Activated CD4-positive, alpha-beta T cell treated with anti-CD3 and anti-CD28 coated beads for 1 hour (primary cell): ENCODE measurements around the gene CLDN10.
"Not testable (repeated sequence)": the region's sequence is repeated elsewhere in the genome, so short reads cannot be mapped to it uniquely, and the experiment has no call there.

Source experiments
- DNase-seq: peaks from one replicate; pipeline ENCODE4 v3.0.0-alpha.2; 2020

CLDN10 gene, protein sequence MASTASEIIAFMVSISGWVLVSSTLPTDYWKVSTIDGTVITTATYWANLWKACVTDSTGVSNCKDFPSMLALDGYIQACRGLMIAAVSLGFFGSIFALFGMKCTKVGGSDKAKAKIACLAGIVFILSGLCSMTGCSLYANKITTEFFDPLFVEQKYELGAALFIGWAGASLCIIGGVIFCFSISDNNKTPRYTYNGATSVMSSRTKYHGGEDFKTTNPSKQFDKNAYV

DNA sequence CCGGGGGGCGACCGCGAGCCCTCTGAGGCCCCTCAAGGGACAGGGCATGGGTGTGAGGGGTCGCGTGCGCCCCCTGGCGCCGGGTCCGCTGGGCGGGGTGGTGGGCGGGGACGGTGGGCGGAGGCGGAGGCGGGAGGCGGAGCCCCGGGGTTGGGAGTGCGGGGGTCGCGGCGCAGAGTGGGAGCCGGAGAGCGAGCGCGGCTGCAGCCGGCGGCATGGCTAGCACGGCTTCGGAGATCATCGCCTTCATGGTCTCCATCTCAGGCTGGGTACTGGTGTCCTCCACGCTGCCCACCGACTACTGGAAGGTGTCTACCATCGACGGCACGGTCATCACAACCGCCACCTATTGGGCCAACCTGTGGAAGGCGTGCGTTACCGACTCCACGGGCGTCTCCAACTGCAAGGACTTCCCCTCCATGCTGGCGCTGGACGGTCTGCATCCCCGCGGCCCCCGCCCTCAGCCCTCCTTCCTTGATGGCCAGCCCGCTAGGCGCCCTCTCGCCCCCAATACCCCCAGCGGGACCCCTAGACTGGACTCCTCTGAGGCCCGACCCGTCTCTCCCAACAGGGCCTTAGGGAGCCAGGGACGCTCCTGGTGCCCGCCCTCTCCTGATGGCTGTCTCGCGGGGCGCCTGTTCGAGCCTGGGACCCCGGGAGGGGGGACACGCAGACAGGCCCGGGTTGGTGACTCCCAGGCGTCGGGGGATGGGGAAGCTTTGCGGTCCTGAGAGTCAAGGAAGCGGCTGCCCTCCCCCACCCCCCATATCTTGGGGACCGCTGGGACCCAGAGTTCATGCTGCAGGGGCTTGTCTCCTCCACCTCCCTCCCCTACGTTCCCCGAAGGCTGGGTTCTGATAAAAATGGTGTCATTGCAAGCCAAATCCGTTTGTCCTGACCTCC, at the start of gene CLDN10:
CLDN10 (plus strand) TSS at position 182 of the 903 bp plus-strand sequence; CDS start at position 216, 34 bp downstream.
- DNase-seq = no peak

DNA sequence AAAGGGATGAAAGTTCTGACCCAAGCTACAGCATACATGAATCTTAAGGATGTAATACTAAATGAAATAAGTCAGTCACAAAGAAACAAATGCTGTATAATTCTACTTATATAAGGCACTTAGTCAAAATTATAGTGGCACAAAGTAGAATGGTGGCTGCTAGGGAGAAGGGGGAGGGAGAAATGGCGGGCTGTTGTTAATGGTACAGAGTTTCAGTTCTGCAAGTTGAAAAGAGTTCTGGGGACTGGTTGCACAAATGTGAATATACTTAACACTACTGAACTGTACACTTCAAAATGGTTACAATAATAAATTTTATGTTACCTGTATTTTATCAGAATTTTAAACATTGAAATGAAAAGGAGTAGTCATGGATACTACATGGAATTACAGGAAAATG, 48.9 kb upstream of the CLDN10 start:
- no peak for DNase-seq

DNA sequence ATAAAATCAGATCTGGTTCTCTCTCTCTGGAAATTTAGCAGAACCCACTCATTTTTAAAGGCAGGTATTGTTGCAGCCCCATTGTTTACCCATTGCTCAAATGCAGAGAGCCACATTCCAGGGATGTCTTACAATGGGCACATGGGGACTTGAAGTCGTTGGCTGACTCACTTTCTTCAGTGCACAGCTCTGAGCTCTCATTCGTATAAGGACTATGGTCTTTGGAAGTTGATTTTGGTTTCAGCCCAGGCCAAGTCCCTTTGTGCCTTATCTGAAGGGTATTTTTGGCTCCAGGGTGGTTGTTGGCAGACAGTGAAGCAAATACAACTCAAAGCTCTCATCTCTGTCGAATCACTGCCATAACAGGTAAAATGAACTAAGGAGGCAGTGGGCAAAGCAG, 47.3 kb upstream of the CLDN10 start:
- no peak for DNase-seq

DNA sequence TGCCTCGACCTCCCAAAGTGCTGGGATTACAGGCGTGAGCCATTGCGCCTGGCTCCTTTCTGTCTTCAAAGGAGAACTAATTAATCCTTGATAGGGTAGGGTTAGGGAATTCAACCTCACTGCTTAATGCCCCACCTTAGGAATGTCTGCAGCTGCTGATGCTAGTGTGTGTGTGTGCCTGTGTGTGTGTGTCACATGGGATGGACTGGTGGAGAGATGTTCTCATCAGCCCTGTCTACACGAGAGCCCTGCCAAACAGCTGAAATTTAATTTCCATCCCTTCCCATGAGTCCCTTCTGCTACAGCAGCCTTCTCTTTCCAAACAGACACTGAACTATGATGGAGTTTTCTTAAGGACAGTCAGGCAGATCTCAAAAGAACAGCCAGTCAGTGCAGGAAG, 46.5 kb upstream of the CLDN10 start:
- DNase-seq = no peak

DNA sequence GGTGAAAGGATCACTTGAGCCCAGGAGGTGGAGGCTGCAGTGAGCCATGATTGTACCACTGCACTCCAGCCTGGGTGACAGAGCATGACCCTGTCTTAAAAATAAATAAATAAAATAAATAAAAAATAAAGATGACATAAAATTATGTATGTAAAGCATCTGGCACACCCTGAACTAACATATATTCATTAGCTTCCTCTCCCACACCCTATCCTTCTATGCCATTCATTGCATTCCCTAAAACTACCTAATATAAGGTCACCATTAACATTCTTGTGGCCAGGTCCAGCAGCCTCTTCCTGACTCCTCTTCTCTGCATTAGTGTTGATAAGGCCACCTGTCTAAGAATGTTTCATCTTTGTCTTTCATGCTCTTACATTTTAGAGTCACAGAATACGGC, 44.5 kb upstream of the CLDN10 start:
- DNase-seq = no peak

DNA sequence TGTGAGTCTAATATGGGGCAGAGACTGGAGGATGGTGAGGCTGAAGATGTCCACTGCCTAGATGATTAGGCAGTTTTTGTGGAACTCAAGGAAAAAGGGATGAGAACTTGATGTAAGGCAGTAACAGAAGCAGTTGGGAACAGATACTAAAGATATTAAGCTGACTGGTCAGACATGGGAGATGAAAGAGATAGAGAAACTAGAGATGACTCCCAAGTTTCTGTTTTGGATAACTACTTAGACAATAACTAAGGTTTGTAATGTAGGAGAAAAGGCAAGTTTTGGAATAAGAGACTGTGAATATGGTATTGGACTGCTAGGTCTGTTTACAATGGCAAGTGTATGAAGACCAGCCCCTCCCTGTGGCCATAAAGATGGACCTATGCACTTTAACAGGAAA, 43.5 kb upstream of the CLDN10 start:
- no peak for DNase-seq

DNA sequence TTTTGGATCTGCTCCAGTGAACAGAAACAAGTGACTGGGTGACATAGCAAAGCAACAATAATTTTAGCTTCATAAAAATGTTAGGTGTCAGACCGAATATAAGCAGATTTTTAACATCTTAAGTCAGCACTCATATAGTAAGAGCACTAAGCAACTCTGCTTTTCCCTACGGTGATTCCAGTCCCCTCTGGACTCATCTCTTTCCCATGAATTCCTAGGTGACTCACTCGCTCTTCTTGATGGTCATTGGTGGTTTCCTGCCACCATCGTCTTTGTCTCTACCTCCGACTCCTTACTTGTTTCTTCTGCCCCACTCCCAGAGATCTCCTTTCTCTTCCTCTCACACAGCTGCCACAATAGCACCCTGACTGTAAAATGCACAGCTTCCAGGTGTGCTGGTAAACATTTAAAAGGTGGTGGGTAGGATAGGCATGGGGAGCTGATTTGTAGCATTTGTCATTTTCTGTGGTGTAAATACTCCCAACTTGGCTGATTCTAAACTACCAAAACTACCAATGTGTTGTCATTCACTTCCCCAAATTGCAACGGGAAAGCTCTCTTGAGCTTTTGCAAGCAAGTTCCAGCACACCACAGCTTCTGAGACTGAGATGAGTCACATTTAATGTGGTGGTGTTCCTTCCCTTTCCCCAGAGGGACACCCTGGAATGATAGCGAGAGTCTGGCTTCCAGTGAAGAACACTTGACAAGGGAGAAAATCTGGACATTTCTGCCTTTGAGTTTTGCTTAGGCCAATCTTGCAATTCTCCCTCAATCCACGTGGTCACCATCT, 42.8 kb upstream of the CLDN10 start:
- DNase-seq = no peak

DNA sequence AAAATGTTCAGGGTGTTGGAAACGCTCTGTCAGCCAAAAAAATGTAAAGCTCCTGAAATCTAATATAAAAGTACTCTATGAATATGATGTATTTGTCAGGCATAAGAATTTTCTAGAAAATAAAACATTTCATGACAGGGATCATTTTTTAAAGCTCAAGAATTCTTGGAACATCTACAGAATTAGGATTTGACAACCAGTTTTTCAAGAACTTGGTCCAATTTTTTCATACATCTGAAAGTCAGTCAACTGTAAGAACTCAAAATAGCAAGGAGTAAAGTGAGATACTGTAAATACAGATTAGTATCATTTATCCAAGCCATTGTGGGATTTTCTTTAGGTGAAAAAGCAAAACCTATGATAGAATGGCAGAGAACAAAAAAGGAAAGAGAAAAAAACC, 41.6 kb upstream of the CLDN10 start:
- DNase-seq = no peak

DNA sequence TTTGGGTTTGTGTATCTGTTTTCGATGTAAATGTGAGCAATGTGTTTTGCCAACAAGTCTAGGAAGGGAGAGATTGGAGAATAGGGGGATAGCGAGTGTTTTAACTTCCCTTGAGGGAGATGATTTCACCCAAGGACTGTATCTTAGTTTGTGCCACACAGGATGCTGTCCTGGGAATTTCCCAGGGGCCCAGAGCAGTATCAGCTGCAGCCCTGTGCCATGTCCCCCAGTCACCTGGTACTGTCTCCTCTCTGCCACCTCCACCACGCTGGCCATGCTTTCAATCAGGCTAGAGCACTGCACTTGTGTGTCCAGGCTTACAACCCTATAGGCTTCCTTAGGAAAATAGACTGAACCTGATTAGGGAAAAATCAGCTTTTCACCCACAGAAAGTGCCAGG, 40.1 kb upstream of the CLDN10 start:
- DNase-seq = no peak

DNA sequence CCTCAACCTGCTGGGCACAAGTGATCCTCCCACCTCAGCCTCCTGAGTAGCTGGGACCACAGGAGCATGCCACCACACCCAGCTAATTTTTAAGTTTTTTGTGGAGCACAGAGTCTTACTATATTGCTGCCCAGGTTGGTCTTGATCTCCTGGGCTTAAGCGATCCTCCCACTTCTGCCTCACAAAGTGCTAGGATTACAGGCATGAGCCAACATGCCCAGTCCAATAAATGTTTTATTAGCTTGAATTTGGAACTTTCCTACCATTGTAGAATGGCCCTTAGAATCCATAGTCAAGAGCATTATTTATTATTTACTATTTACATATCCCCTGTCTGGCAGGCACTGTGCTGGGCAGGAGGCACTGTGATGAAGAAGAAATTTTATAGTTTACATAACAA, 39.6 kb upstream of the CLDN10 start:
- DNase-seq = no peak

DNA sequence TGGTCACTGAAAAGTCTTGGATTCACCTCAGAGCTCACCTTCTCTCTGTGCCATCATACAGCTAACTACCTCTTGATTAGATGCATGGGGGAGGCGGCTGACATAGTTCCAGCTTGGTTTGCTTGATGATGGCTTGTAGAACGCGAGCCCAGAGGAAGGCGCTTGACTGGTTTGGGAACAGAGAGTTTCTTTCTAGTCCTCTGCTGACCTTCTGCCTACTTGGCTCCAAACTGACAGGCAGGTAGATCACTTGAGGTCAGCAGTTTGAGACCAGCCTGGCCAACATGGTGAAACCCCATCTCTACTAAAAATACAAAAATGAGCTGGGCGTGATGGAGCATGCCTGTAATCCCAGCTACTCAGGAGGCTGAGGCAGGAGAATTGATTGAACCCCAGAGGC, 36.9 kb upstream of the CLDN10 start:
- not testable (repeated sequence) for DNase-seq

DNA sequence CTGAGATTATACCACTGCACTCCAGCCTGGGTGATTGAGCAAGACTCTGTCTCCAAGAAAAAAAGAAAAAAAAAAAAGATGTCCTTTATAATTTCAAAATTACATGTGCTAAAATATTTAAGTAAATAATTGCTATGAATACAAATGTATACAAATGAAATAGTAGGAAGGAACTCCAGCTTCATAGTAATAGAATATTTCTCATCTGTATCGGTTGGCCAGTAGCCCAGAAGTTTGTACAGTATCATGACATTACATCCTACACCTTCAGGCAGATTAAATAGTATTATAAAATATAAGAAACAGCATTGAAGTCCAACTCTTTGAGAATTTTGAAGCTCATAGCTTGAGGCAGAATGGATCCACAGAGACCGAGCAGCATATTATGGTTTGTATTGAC, 36.5 kb upstream of the CLDN10 start:
- no peak for DNase-seq

DNA sequence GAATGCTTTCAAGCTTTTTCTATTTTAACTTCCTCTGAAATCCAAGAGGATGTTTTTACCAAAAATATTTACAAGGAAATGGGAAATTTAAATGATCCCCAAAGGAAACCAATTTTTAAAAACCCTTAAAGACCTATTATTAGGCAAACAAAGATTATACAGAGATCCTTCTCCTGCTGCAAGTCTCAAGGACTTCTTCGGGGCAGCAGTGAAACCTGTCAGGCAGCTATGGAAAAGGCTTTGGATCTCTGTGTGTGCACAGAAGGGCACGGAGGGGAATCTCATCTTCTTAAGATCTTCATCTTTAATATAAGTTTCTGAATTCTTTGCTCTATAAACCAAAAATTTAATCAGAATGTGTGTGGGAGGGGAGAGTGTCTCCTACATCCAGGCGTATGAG, 36.0 kb upstream of the CLDN10 start:
- DNase-seq = no peak

DNA sequence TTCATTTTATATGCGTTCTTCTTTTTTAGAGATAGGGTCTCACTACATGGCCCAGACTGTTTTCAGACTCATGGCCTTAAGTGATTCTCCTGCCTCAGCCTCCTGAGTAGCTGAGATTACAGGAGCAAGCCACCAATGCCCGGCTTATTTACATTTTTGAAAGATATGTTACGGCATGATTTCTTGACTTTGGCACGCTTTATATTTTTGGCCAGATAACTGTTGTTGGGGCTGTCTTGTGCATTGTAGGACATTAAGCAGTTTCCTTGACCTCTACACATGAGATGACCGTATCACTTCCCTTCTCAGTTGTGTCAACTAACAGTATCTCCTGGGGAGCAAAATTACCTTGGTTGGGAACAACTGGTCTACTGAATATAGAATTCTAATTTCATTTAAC, 28.9 kb upstream of the CLDN10 start:
- DNase-seq = no peak

DNA sequence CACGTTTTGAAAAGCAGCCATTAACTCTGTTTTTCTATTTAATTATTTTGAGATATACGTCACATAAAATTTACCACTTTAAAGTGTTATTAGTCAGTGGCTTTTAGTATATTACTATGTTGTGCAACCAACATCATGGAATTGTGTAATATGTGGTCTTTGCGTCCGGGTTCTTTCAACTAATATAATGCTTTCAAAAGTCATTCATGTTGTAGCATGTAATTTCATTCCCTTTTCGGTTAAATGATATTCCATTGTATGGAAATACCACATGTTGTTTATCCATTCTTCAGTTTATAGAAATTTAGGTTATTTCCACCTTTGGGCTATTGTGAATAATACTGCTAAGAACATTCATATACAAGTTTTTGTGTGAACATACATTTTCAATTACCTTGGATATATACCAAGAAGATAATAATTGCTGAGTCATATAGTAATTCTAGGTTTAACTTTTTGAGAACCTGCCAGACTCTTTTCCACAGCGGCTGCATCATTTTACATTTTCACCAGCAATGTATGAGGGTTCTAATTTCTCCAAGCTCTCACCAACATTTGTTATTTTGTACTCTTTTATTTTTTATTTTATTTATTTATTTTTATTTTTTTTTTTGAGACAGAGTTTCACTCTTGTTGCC, 28.1 kb upstream of the CLDN10 start:
- DNase-seq = no peak

DNA sequence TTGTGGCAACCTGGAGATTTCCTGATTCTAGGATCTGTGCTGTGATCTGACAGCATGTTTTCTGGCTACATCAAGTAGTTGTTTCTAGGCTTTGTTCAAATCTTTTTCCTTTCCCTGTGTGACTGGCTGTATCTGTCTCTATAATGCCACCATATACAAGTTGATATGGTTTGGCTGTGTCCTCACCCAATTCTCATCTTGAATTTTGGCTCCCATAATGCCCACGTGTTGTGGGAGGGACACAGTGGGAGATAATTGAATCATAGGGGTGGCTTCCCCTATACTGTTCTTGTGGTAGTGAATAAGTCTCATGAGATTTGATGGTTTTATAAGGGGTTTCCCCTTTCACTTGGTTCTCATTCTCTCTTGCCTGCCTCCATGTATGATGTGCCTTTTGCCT, 24.6 kb upstream of the CLDN10 start:
- no peak for DNase-seq

DNA sequence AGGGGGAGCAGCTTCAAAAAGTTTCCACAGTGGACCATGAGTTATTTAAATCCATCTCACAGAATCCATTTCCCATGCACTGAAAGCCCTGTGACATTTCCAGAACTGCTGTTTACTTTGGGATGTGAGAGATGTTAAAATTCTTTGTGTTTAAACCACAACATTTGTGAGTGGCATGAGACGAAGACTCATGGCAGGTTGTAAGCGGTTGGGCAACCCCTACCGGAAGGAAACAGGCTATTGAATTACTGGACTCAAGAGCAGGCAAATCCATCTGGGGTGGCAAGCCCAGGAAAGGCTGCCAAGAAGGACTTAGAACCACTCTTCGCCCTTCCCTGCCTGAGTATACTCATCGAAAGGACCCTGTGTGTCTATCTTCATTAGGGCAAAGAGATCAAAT, 22.3 kb upstream of the CLDN10 start:
- no peak for DNase-seq

DNA sequence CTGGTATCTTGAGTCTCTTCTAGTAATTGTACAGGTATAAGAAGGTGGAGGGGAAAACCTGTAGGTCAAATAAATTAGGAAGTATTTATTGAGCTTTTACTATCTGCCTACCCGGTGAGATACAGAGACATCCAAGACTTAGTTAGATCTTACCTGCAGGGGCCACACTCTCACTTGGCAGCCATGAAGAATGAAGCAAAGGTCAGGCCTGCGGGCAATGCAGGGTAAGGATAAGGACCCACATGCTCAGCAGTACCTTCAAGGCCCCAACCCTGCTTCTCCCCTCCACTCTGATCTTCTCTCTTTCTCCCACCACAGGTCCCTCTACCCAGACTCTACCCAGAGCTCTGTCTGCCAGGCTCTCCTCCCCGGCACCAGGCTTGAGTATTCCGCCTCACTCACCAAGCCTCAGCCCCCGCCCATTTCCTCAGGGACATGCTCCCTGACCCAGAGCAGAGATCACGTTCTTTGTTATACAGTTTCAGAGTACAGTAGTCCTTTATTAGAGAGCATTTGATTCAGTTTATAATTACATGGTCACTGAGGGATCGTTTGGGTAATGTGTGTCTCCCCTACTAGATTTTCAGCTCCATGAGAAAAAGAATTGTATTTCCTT, 18.9 kb upstream of the CLDN10 start:
- no peak for DNase-seq

DNA sequence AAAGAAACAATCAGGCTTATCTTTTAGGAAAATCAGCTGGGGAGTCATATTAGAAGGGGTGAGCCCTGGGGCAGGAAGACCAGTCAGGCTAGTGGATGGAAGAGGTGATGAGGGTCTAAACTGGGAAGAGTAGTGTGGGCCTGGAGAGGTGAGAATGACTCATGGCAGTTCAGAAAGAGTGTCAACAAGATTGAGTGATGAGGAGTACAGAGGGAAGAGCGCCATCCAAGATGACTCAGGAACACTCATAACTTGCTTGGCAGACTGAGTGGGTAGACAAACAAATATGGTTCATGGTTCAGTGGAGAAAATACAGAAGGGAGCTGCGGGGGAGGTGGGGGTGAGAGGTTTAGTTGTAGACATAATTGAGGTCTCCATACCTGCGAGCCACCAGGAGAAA, 17.3 kb upstream of the CLDN10 start:
- DNase-seq = no peak

DNA sequence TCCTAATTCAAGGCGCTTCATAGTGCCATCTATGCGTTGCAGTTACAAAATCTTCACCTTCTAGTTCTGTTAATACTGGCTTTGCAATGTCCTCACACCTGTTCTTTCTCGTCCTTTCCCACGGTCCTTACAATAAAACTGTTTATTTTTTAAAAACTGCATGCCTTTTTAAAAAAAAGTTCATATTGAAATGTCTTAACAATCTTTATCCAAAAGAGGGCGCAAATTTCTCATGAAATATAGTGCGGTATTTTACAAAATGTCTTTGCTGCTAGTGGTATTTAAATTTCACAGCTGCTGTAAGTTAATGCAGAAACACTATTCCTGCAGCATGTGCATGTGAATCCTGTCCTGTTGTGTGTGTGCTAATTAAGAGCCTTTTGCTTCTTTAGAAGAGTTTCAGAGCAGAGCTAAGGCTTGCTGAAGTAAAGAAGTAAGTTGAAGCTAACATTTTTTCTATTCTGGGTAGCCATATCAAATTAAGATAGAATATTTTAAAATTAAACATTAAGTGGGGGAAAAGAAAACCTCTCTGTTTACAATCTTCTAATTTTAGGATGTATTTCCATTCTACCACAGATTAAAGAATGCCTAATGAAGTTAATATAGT, 15.8 kb upstream of the CLDN10 start:
- DNase-seq = no peak

DNA sequence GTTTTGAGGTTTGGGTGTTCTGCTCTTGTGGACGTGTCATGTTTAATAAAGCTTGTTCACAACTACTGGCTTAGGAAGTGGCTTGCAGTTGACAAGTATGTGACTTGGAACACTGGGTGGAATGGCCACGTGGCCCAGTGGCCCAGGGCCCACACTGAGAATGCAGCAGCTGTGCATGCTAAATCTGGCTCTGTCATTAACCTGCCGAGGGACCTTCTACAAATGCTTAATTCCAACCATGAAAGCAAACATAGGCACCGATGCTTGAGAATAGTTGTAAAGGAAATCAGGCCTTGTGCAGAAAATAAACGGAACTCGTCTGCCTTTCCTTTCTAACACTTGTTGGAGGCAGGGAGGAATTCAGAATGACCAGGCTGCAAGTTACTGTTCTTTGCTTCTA, 11.6 kb upstream of the CLDN10 start:
- DNase-seq = no peak

DNA sequence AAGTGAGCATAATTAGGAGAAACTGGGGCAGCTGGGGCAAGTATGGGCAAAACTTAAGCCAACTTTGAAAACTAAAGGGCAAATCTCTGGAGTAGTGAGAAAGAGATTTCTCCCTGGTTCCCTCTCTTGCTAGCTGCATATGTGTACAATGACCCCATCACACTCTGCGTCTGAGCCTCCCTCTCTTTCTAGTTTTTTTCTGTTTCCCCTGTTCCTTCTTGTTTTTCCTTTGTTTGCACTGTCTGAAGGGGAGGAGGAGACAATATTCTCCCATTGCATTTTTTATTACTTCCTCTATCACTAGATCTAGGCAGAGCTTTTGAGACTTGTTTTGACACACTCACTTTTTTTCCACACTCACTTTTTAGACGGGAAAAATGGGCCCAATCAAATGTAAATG, 11.2 kb upstream of the CLDN10 start:
- no peak for DNase-seq
